Raji (cell line): ENCODE data around the gene SIM1.

ENCODE experiments used
- POLR2A ChIP-seq: IDR thresholded peaks from 2 replicates; pipeline ENCODE4 v1.6.1; 2011; ENCODE audit warnings: low read depth, low read length, control low read depth; ENCODE audit not compliant: insufficient read depth

The SIM1 gene

GRCh38 chr6:100339574-100340255, 125.0 kb downstream of the SIM1 start:
- no peak for TF ChIP-seq POLR2A

- TF ChIP-seq POLR2A: no peak
These were observed 126.6 kb downstream of the SIM1 start for GRCh38 chr6:100338090-100338489.

DNA sequence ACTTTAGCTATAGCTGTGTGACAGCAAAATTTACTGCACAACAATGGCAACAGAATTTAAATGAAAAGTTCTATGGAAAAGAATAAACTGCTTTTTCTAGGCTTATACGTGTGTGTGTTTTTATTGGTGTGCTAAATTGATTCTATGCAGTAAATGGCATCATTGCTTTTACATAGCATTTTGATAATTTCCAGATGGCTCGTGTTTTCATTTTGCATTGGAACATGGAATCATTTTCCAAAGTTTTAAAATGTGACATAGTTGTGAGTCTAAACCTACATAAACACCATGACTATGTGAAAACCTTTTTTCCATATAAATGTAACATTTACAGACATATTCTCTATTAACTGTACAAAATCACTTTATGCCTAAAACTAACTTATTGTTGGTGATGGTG, 127.8 kb downstream of the SIM1 start:
- TF ChIP-seq POLR2A: no peak

GRCh38 chr6:100335991-100336390, 128.7 kb downstream of the SIM1 start:
- no peak for TF ChIP-seq POLR2A
